HG02870 (cell line): ENCODE results near the gene ANKRD34C.

Experiments
- ATAC-seq: cut with Tn5 transposase; IDR thresholded peaks from one replicate; pipeline ENCODE4 v1.9.1; 2021; ENCODE audit warnings: mild to moderate bottlenecking, moderate library complexity; ENCODE audit not compliant: unreplicated experiment

ANKRD34C gene

GRCh38 chr15:79282371-79283251 lies at the start of gene ANKRD34C:
Gene ANKRD34C (plus strand): TSS chr15:79282722. CDS start chr15:79293285, 10,563 bp downstream.
- no peak for ATAC-seq

DNA sequence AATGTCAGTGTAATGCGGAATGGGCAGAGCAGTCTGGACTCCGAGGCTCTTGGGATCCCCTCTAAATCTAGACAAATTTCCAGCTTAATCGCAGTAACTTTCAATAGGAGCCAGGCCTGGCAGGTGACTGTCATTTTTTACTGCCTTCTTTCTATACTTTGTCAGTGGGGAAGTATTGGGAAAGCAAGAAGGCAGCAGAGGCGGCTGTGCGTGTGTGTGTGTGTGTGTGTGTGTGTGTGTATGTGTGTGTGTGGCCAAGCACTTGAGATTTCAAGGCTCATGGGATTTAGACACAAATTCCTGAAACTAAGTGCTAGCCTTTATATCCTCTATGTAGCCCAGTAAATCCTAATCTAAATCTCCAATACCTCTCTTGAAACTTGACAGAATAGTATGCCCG lies 49.3 kb upstream of the ANKRD34C start:
- no peak for ATAC-seq

DNA sequence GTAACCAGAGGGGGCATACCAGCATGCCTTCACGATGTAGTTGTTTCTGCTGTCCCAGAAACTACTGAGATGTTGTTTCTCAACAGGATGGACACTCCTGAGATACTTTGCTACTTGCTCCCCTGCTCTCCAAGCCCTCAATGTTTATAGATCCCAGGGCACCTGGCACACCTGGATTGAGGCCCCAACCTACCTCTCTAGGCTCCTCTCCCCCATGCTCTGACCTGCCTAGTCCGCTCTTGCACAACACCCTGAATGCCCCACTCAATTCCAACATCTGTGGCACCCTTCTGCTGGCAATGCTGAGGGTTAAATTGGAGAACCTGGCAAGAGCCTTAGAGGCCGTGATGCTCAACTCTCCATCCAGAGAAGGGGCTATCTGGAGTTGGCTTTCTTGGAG lies 42.5 kb upstream of the ANKRD34C start:
- ATAC-seq: no peak

GRCh38 chr15:79243723-79244122 lies 38.8 kb upstream of the ANKRD34C start:
- no peak for ATAC-seq

- no peak for ATAC-seq
Measured at GRCh38 chr15:79244876-79245275, 37.6 kb upstream of the ANKRD34C start.

- ATAC-seq: no peak
Measured at GRCh38 chr15:79248183-79248582, 34.3 kb upstream of the ANKRD34C start.

- ATAC-seq: no peak
Measured at GRCh38 chr15:79257454-79257853, 25.1 kb upstream of the ANKRD34C start.

GRCh38 chr15:79261836-79262235 lies 20.7 kb upstream of the ANKRD34C start:
- ATAC-seq: no peak

- no peak for ATAC-seq
Measured at GRCh38 chr15:79265167-79265566, 17.4 kb upstream of the ANKRD34C start.

DNA sequence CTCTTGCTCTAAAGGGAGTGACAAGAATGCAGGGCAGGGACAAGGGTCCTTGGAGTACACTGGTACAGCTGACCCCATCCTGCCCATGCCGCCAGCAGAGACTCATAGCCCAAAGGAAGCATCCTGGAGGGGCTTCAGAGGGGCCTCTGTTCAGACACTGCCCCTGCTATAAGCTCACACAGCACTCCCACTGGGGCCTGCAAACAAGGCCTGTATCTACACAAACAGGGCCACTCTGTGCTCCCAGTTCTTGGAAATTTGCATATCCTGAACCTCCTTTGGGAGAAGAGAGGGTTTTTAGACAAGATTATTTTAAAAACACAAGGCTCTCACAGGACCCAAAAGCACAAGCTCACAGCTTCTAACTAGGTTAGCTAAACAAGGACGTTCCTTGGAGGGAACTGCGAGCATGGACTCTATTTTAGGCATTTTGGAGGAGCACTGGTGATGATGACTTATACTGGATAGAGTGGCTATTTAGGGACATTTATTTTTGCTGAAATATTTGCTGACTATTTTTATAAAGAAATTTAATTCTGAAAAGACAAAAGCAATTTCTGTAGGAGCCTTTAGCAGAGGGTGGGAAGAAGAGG lies 16.4 kb upstream of the ANKRD34C start:
- ATAC-seq: no peak

- ATAC-seq: no peak
Measured at GRCh38 chr15:79283252-79284048, 928 bp downstream of the ANKRD34C start.

DNA sequence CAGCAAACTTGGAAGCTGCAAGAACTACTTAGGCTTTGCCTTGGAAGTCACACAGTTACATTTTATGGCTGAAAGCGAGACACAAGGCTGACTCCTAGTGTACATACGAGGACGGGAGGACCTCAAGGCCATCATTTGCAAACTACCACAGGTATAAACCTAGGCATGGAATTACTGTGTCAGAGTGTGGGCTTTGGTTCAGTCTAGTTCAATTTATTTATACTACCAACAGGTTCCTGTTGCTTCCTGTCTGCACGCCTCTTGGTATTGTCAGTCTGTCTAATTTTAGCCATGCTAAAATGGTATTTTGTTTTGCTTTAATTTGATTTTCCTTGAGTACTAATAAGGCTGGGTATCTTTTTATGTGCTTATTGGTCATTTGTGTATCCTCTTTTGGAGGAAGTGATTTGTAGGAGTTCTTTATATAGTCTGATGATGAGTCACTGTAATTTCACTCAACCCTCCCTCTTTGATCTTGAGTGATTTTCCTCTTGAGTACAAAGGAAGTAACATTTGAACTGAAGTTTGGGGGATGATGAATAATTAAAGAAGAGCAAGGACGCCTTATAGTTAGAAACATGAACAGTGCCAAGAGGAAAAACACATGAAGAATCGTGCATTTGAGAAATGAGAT lies 8.2 kb downstream of the ANKRD34C start:
- no peak for ATAC-seq

GRCh38 chr15:79292011-79292410 lies 9.5 kb downstream of the ANKRD34C start:
- no peak for ATAC-seq

- no peak for ATAC-seq
Measured at GRCh38 chr15:79294075-79294474, 11.6 kb downstream of the ANKRD34C start.

DNA sequence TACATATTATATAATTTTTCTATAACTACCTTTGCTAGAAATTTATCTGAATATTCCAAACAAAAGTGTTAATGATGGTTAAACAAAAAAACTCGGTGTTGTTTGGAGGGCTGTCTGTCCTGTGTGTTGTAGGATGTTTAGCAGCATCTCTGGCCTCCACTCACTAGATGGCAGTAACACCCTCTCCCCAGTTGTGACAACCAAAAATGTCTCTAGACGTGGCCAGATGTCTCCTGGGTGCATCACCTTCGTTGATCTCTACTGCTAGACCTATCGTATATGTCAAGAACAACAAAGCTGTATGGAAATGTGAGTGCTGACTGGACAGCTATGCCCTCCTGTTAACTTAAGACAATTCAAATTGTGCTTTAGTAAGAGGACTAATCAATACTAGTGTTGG lies 14.1 kb downstream of the ANKRD34C start:
- no peak for ATAC-seq

DNA sequence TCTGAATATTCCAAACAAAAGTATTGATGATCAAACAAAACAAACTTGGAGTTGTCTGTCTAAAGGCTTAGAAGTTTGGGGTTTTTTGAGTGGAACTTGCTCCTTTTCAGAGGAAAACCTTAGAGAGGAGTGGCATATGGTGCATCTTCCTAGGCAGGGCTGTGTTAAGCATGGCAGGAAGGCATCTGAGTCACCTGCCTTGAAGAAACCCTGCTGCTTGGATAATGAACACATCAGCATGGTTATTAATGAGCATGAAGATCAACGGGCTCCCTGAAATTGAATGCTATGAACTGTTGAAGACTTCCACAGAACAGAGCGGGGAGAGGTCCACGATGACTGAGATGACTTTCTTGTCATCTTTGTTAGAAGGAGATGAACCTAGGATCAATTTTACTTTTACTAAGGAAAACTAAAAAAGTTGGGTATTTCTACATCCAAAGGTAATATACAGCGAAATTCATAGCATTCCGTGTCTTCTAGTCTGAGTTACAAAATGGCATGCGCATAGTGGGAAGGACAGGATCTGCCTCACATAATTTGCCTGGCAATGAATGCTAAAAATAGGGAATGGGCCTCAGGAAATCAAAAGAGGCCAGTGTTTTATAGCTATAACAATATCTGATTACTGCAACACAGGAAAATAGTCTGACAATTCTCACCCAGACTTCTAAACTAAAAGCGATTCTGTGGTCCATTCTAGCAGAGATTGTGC lies 16.8 kb downstream of the ANKRD34C start:
- no peak for ATAC-seq

GRCh38 chr15:79299841-79300235 lies 17.3 kb downstream of the ANKRD34C start:
- no peak for ATAC-seq

DNA sequence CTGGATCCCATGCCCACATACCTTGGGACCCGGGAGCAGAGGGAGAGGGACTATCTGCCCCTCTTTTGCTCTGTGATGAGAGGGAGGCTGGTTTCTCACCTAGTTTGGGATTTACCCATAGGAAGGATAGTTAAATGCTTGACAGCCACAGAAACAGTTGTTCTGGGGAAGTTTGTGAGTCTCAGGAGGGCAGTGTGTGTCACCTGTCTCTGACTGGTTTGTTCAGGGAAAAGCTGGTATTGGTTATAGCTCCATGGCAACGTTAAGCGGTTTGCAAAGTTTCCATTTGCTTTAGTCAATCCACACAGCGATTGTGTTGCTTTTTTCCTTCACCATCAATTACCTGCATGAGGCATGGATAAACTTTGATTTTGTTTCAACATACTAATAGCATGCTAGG lies 24.7 kb downstream of the ANKRD34C start:
- ATAC-seq: no peak

DNA sequence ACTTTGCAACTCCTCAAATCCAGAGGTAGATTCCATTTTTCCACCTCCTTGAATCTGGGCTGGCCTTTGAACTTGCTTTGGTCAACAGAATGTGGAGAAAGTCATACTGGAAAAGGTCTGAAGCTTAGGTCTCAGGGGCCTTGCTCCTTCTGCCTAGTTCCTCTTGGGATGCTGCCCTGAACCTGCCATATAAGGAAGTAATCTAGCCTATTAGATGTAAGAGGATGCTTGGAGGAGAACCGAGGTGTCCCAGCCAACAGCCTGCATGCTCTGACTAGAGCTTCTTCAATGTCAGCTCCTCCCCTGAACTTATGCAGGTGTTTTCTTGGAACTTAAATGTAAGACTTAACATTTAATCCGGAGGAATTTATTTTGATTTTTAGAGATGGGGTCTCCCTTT lies 26.4 kb downstream of the ANKRD34C start:
- ATAC-seq: no peak

DNA sequence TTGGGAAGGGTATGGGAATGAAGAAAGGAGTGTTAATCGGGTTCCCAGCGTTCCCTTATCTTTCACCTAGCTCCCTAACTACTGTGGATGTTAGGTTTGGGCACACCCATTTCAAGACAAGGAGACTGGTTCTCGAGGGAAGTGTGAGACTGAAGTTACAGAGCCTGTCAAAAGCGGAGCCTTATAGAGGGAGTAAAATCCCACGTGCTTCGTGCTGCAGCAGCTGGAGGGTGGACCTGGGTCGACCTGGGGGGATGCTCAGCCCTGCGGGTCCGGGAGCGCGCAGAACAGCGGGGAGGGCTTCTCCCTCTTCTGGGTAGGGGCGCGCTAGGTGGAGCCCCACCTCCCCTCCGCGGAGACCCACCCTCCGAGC lies 28.1 kb downstream of the ANKRD34C start:
- ATAC-seq: peak; percentile 33
